HepG2 (cell line): ENCODE measurements around the gene PBX2. TPM values are rescaled to one million over a fixed set of nuclear protein-coding genes. Genes with fewer than 3 reads are reported as not detected.

Experiments used
- ARID4A ChIP-seq: sonication (generic); formaldehyde crosslinking; IDR thresholded peaks from 2 replicates; pipeline ENCODE4 v1.5.0; 2020; ENCODE audit warnings: mild to moderate bottlenecking, missing genetic modification reagents, borderline replicate concordance
- HMG20A ChIP-seq: IDR thresholded peaks from 2 replicates; pipeline ENCODE4 v1.6.1; 2016; ENCODE audit warnings: borderline replicate concordance
- HMGA1 ChIP-seq: sonication (generic); formaldehyde crosslinking; conservative IDR thresholded peaks from 2 replicates; pipeline ENCODE4 v1.4.0; 2020; ENCODE audit warnings: missing genetic modification reagents
- HNRNPLL ChIP-seq: fragments of 200-400 bp; formaldehyde crosslinking; IDR thresholded peaks from 2 replicates; pipeline ENCODE4 v1.6.1; 2017; ENCODE audit warnings: mild to moderate bottlenecking, low read depth, low read length; ENCODE audit not compliant: poor library complexity, severe bottlenecking
- ISX ChIP-seq: sonication (generic); formaldehyde crosslinking; conservative IDR thresholded peaks from 2 replicates; pipeline ENCODE4 v1.5.0; 2020; ENCODE audit warnings: missing genetic modification reagents
- ONECUT2 ChIP-seq: sonication (generic); formaldehyde crosslinking; IDR thresholded peaks from 2 replicates; pipeline ENCODE4 v1.4.0; 2020; ENCODE audit warnings: missing genetic modification reagents
- SP140L ChIP-seq: sonication (generic); formaldehyde crosslinking; IDR thresholded peaks from 2 replicates; pipeline ENCODE4 v1.4.0; 2020; ENCODE audit warnings: missing genetic modification reagents, borderline replicate concordance
- ZBTB21 ChIP-seq: sonication (generic); formaldehyde crosslinking; IDR thresholded peaks from 2 replicates; pipeline ENCODE4 v1.4.0; 2020; ENCODE audit warnings: missing genetic modification reagents
- ZBTB26 ChIP-seq: IDR thresholded peaks from 2 replicates; pipeline ENCODE4 v1.6.1; 2016; ENCODE audit warnings: missing compliant biosample characterization, missing genetic modification reagents, borderline replicate concordance
- ZFP37 ChIP-seq: sonication (generic); formaldehyde crosslinking; IDR thresholded peaks from 2 replicates; pipeline ENCODE4 v1.4.0; 2020; ENCODE audit warnings: missing genetic modification reagents, borderline replicate concordance
- ZKSCAN8 ChIP-seq: IDR thresholded peaks from 2 replicates; pipeline ENCODE4 v1.6.1; 2016; ENCODE audit warnings: borderline replicate concordance, missing genetic modification reagents, missing compliant biosample characterization
- ZNF263 ChIP-seq: sonication (generic); formaldehyde crosslinking; IDR thresholded peaks from 2 replicates; pipeline ENCODE4 v1.4.0; 2020; ENCODE audit warnings: missing genetic modification reagents
- ZNF317 ChIP-seq: sonication (generic); formaldehyde crosslinking; IDR thresholded peaks from 2 replicates; pipeline ENCODE4 v1.5.0; 2020; ENCODE audit warnings: mild to moderate bottlenecking, missing genetic modification reagents
- ZNF616 ChIP-seq: sonication (generic); formaldehyde crosslinking; IDR thresholded peaks from 2 replicates; pipeline ENCODE4 v1.5.0; 2020; ENCODE audit warnings: low read depth, mild to moderate bottlenecking, missing genetic modification reagents
- ZNF674 ChIP-seq: sonication (generic); formaldehyde crosslinking; IDR thresholded peaks from 2 replicates; pipeline ENCODE4 v1.5.0; 2020; ENCODE audit warnings: low read depth, mild to moderate bottlenecking, missing genetic modification reagents
- polyA plus RNA-seq, 8 experiments: library from polyadenylated mRNA; depleted of rRNA in 3 of 8; stranded (reverse) in 7 of 8; unstranded in 1 of 8; fragments of >200 nt; fragmentation: Illumina TruSeq in 4 of 8; extraction: Trizol in 4 of 8; gene quantifications; 2 replicates each; pipeline versions ENCODE4 v1.2.1 to v1.2.3, GENCODE V29; 2011 to 2016; ENCODE audit warnings: low read depth in 4 of 8, missing spikeins in 1 of 8, mixed read lengths in 1 of 8; ENCODE audit not compliant: insufficient read depth in 1 of 8
- total RNA-seq, 5 experiments: library from RNA; depleted of rRNA; stranded (reverse); fragments of >200 nt; fragmentation: Illumina TruSeq; extraction: Trizol; gene quantifications; 2 replicates each; pipeline ENCODE4 v1.2.3, GENCODE V29; 2016; ENCODE audit warnings: low read depth in 1 of 5
- TF ChIP-seq, protein P1 (sequence below): sonication (generic); formaldehyde crosslinking; IDR thresholded peaks from 2 replicates; pipeline ENCODE4 v1.8.0; 2022; ENCODE audit warnings: missing genetic modification reagents, mild to moderate bottlenecking, inconsistent platforms, borderline replicate concordance
- TF ChIP-seq, protein P2 (sequence below), 2 experiments: sonication (generic) in 1 of 2; formaldehyde crosslinking in 1 of 2; IDR thresholded peaks; 2 replicates each; pipeline versions ENCODE4 v1.4.0 to v1.6.1; 2018 to 2020; ENCODE audit warnings: missing genetic modification reagents in 2 of 2, borderline replicate concordance in 1 of 2, low read depth in 1 of 2, mild to moderate bottlenecking in 1 of 2, missing biosample characterization in 1 of 2
- TF ChIP-seq, protein P3 (sequence below): sonication (generic); formaldehyde crosslinking; IDR thresholded peaks from 2 replicates; pipeline ENCODE4 v1.4.0; 2020; ENCODE audit warnings: low read depth, mild to moderate bottlenecking, missing genetic modification reagents

Gene PBX2
- total and polyA plus RNA-seq, 2 of the 13 experiments (the other 11 are each of a cell fraction or from before 2014, with no cell fraction given): 42.3 to 77.8 TPM

GRCh38 chr6:32190054-32190851 is at the start of gene PBX2 (continued):
- TF ChIP-seq ARID4A (peak; percentile 61; the same call in 1 of the 2 replicates), HMG20A (CRISPR knock-in tag) (no peak), ZNF616 (CRISPR knock-in tag) (no peak), ISX (CRISPR knock-in tag) (no peak), HMGA1 (CRISPR knock-in tag) (no peak), ZBTB26 (CRISPR knock-in tag) (peak; percentile 68; the same call in 1 of the 2 replicates), ZNF263 (peak; percentile 99), ZKSCAN8 (CRISPR knock-in tag) (0 out of 2 replicates have a peak, but pooled peaks have one; percentile 29), SP140L (CRISPR knock-in tag) (0 out of 2 replicates have a peak, but pooled peaks have one; percentile 50), HNRNPLL (no peak), ZBTB21 (CRISPR knock-in tag) (no peak), ZNF317 (CRISPR knock-in tag) (0 out of 2 replicates have a peak, but pooled peaks have one; percentile 69), ZNF674 (no peak), ONECUT2 (CRISPR knock-in tag) (no peak), ZFP37 (CRISPR knock-in tag) (0 out of 2 replicates have a peak, but pooled peaks have one; percentile 19)
- TF ChIP-seq, protein P1, sequence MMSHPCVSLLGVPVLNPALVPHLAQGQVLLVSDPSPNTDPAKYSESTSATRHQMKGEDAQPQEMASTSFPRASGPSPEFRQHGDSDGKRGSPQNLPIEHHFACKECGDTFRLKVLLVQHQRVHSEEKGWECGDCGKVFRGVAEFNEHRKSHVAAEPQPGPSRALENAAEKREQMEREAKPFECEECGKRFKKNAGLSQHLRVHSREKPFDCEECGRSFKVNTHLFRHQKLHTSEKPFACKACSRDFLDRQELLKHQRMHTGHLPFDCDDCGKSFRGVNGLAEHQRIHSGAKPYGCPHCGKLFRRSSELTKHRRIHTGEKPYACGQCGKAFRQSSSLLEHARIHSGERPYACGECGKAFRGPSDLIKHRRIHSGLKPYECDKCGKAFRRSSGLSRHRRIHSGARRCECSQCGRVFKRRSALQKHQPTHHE (CRISPR knock-in tag): peak; percentile 80; the same call in 1 of the 2 replicates
- TF ChIP-seq, protein P2, sequence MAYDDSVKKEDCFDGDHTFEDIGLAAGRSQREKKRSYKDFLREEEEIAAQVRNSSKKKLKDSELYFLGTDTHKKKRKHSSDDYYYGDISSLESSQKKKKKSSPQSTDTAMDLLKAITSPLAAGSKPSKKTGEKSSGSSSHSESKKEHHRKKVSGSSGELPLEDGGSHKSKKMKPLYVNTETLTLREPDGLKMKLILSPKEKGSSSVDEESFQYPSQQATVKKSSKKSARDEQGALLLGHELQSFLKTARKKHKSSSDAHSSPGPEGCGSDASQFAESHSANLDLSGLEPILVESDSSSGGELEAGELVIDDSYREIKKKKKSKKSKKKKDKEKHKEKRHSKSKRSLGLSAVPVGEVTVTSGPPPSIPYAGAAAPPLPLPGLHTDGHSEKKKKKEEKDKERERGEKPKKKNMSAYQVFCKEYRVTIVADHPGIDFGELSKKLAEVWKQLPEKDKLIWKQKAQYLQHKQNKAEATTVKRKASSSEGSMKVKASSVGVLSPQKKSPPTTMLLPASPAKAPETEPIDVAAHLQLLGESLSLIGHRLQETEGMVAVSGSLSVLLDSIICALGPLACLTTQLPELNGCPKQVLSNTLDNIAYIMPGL (CRISPR knock-in tag; IDR thresholded peaks at IDR 0.05; ENCODE audit: borderline replicate concordance in 1 of 2, low read depth in 1 of 2): peak; percentile 11 to 75; a peak in 2 of 4 replicates
- TF ChIP-seq, protein P3, sequence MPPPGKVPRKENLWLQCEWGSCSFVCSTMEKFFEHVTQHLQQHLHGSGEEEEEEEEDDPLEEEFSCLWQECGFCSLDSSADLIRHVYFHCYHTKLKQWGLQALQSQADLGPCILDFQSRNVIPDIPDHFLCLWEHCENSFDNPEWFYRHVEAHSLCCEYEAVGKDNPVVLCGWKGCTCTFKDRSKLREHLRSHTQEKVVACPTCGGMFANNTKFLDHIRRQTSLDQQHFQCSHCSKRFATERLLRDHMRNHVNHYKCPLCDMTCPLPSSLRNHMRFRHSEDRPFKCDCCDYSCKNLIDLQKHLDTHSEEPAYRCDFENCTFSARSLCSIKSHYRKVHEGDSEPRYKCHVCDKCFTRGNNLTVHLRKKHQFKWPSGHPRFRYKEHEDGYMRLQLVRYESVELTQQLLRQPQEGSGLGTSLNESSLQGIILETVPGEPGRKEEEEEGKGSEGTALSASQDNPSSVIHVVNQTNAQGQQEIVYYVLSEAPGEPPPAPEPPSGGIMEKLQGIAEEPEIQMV (CRISPR knock-in tag): no peak
